ENCODE results near the gene NELL1. TPM values are rescaled to one million over a fixed set of nuclear protein-coding genes. Genes with fewer than 3 reads are reported as not detected.
"Not testable (repeated sequence)": the region's sequence is repeated elsewhere in the genome, so short reads cannot be mapped to it uniquely, and the experiment has no call there.

NELL1 gene
- total and polyA plus RNA-seq, 2 experiments from 2014 or later, result not detected

- H3K9ac ChIP-seq, result no peak overlapping the region
- no peaks in the 10 kb centered on the region for H3K79me2 ChIP-seq (ENCODE audit: insufficient read depth)
- no peaks in the 10 kb centered on the region for H4K20me1 ChIP-seq (ENCODE audit: insufficient read depth)
- H3K4me1 ChIP-seq (ENCODE audit: insufficient read depth), result no peaks in the 10 kb centered on the region
- no peaks in the 10 kb centered on the region for H3K27me3 ChIP-seq (replicated peaks; ENCODE audit: insufficient read depth)
- H3K9me3 ChIP-seq (ENCODE audit: low read depth), result no peaks in the 10 kb centered on the region
- no peak overlapping the region for H2AFZ ChIP-seq
- in situ Hi-C loops (cut with MboI), result no loop called here
- H3K4me3 ChIP-seq, result no peak overlapping the region
- TF ChIP-seq EZH2 (IDR thresholded peaks at IDR 0.05; ENCODE audit: insufficient read depth, poor library complexity, severe bottlenecking) (no peak), EZH2phosphoT487 (IDR thresholded peaks at IDR 0.05; ENCODE audit: insufficient read depth, low read depth) (no peak)
- no peak for DNase-seq
- no peak overlapping the region for H3K4me2 ChIP-seq (ENCODE audit: unreplicated experiment)
- H3K9me2 ChIP-seq (ENCODE audit: insufficient read depth), result no peaks in the 10 kb centered on the region
- WGBS, 2 experiments (ENCODE audit: low coverage in 1 of 2, low lambda C conversion rate in 2 of 2, missing lambda C conversion rate in 2 of 2), result 15 to 26% methylated on average over 2 of the region's 2 CpGs
- H3K27ac ChIP-seq, result no peak overlapping the region
- no peaks in the 10 kb centered on the region for H3K36me3 ChIP-seq (ENCODE audit: low read depth)
- H3F3A ChIP-seq (ENCODE audit: insufficient read depth), result no peaks in the 10 kb centered on the region
Measured at GRCh38 chr11:21258414-21258813, 589.0 kb downstream of the NELL1 start.

GRCh38 chr11:21260101-21260500 lies 590.7 kb downstream of the NELL1 start:
- Histone ChIP-seq H3K9me3 (ENCODE audit: low read depth) (no peaks in the 10 kb centered on the region), H3K4me1 (ENCODE audit: insufficient read depth) (no peaks in the 10 kb centered on the region), H2AFZ (no peak overlapping the region), H3F3A (ENCODE audit: insufficient read depth) (no peaks in the 10 kb centered on the region), H3K27me3 (replicated peaks; ENCODE audit: insufficient read depth) (no peaks in the 10 kb centered on the region), H4K20me1 (ENCODE audit: insufficient read depth) (no peaks in the 10 kb centered on the region), H3K4me2 (ENCODE audit: unreplicated experiment) (no peak overlapping the region), H3K27ac (no peak overlapping the region), H3K79me2 (ENCODE audit: insufficient read depth) (no peaks in the 10 kb centered on the region), H3K9ac (no peak overlapping the region), H3K36me3 (ENCODE audit: low read depth) (no peaks in the 10 kb centered on the region), H3K9me2 (ENCODE audit: insufficient read depth) (no peaks in the 10 kb centered on the region), H3K4me3 (no peak overlapping the region)
- in situ Hi-C loops (cut with MboI), result no loop called here
- TF ChIP-seq EZH2 (IDR thresholded peaks at IDR 0.05; ENCODE audit: insufficient read depth, poor library complexity, severe bottlenecking) (no peak), EZH2phosphoT487 (IDR thresholded peaks at IDR 0.05; ENCODE audit: insufficient read depth, low read depth) (no peak)
- DNase-seq, result no peak

- no peaks in the 10 kb centered on the region for H3K36me3 ChIP-seq (ENCODE audit: low read depth)
- WGBS, 2 experiments (ENCODE audit: low coverage in 1 of 2, low lambda C conversion rate in 2 of 2, missing lambda C conversion rate in 2 of 2), result 52 to 62% methylated on average over 4 of the region's 4 CpGs
- in situ Hi-C loops (cut with MboI), result no loop called here
- no peaks in the 10 kb centered on the region for H3K9me3 ChIP-seq (ENCODE audit: low read depth)
- no peak overlapping the region for H3K4me2 ChIP-seq (ENCODE audit: unreplicated experiment)
- no peak for TF ChIP-seq EZH2 (IDR thresholded peaks at IDR 0.05; ENCODE audit: insufficient read depth, poor library complexity, severe bottlenecking)
- no peak for TF ChIP-seq EZH2phosphoT487 (IDR thresholded peaks at IDR 0.05; ENCODE audit: insufficient read depth, low read depth)
- no peaks in the 10 kb centered on the region for H3K27me3 ChIP-seq (replicated peaks; ENCODE audit: insufficient read depth)
- no peak overlapping the region for H3K4me3 ChIP-seq
- H4K20me1 ChIP-seq (ENCODE audit: insufficient read depth), result no peaks in the 10 kb centered on the region
- no peaks in the 10 kb centered on the region for H3K4me1 ChIP-seq (ENCODE audit: insufficient read depth)
- no peak overlapping the region for H2AFZ ChIP-seq
- no peak overlapping the region for H3K27ac ChIP-seq
- no peaks in the 10 kb centered on the region for H3F3A ChIP-seq (ENCODE audit: insufficient read depth)
- no peaks in the 10 kb centered on the region for H3K9me2 ChIP-seq (ENCODE audit: insufficient read depth)
- no peak overlapping the region for H3K9ac ChIP-seq
- H3K79me2 ChIP-seq (ENCODE audit: insufficient read depth), result no peaks in the 10 kb centered on the region
- DNase-seq, result no peak
Measured at GRCh38 chr11:21262992-21263391, 593.6 kb downstream of the NELL1 start.

- no peak overlapping the region for H3K4me3 ChIP-seq
- H3K9ac ChIP-seq, result no peak overlapping the region
- H3K4me2 ChIP-seq (ENCODE audit: unreplicated experiment), result no peak overlapping the region
- no peaks in the 10 kb centered on the region for H3K79me2 ChIP-seq (ENCODE audit: insufficient read depth)
- no peaks in the 10 kb centered on the region for H3K36me3 ChIP-seq (ENCODE audit: low read depth)
- H3K9me3 ChIP-seq (ENCODE audit: low read depth), result no peaks in the 10 kb centered on the region
- no peak overlapping the region for H3K27ac ChIP-seq
- no peaks in the 10 kb centered on the region for H3K4me1 ChIP-seq (ENCODE audit: insufficient read depth)
- 21 to 40% methylated on average over 1 of the region's 1 CpG for WGBS, 2 experiments (ENCODE audit: low coverage in 1 of 2, low lambda C conversion rate in 2 of 2, missing lambda C conversion rate in 2 of 2)
- in situ Hi-C loops (cut with MboI), result no loop called here
- H2AFZ ChIP-seq, result no peak overlapping the region
- H3K27me3 ChIP-seq (replicated peaks; ENCODE audit: insufficient read depth), result no peaks in the 10 kb centered on the region
- H3F3A ChIP-seq (ENCODE audit: insufficient read depth), result no peaks in the 10 kb centered on the region
- TF ChIP-seq EZH2phosphoT487 (IDR thresholded peaks at IDR 0.05; ENCODE audit: insufficient read depth, low read depth) (no peak), EZH2 (IDR thresholded peaks at IDR 0.05; ENCODE audit: insufficient read depth, poor library complexity, severe bottlenecking) (no peak)
- no peaks in the 10 kb centered on the region for H3K9me2 ChIP-seq (ENCODE audit: insufficient read depth)
- DNase-seq, result no peak
- no peaks in the 10 kb centered on the region for H4K20me1 ChIP-seq (ENCODE audit: insufficient read depth)
Measured at GRCh38 chr11:21264125-21264524, 594.7 kb downstream of the NELL1 start.

GRCh38 chr11:21268036-21268435 lies 598.6 kb downstream of the NELL1 start:
- H3K36me3 ChIP-seq (ENCODE audit: low read depth), result no peaks in the 10 kb centered on the region
- no peaks in the 10 kb centered on the region for H4K20me1 ChIP-seq (ENCODE audit: insufficient read depth)
- H3F3A ChIP-seq (ENCODE audit: insufficient read depth), result no peaks in the 10 kb centered on the region
- no peak overlapping the region for H3K4me2 ChIP-seq (ENCODE audit: unreplicated experiment)
- H3K9ac ChIP-seq, result no peak overlapping the region
- H3K9me3 ChIP-seq (ENCODE audit: low read depth), result no peaks in the 10 kb centered on the region
- H3K27ac ChIP-seq, result no peak overlapping the region
- DNase-seq, result no peak
- TF ChIP-seq EZH2phosphoT487 (IDR thresholded peaks at IDR 0.05; ENCODE audit: insufficient read depth, low read depth) (no peak), EZH2 (IDR thresholded peaks at IDR 0.05; ENCODE audit: insufficient read depth, poor library complexity, severe bottlenecking) (no peak)
- no peak overlapping the region for H2AFZ ChIP-seq
- no peaks in the 10 kb centered on the region for H3K27me3 ChIP-seq (replicated peaks; ENCODE audit: insufficient read depth)
- H3K79me2 ChIP-seq (ENCODE audit: insufficient read depth), result no peaks in the 10 kb centered on the region
- in situ Hi-C loops (cut with MboI), result no loop called here
- no peak overlapping the region for H3K4me3 ChIP-seq
- no peaks in the 10 kb centered on the region for H3K9me2 ChIP-seq (ENCODE audit: insufficient read depth)
- no peaks in the 10 kb centered on the region for H3K4me1 ChIP-seq (ENCODE audit: insufficient read depth)
- 11 to 19% methylated on average over 2 of the region's 2 CpGs for WGBS, 2 experiments (ENCODE audit: low coverage in 1 of 2, low lambda C conversion rate in 2 of 2, missing lambda C conversion rate in 2 of 2)

GRCh38 chr11:21272139-21272538 lies 602.8 kb downstream of the NELL1 start:
- H3K4me3 ChIP-seq; H4K20me1 ChIP-seq (ENCODE audit: insufficient read depth); H3K9me2 ChIP-seq (ENCODE audit: insufficient read depth); H3K27ac ChIP-seq; H2AFZ ChIP-seq; H3K36me3 ChIP-seq (ENCODE audit: low read depth); H3F3A ChIP-seq (ENCODE audit: insufficient read depth); H3K79me2 ChIP-seq (ENCODE audit: insufficient read depth); H3K9ac ChIP-seq; H3K4me1 ChIP-seq (ENCODE audit: insufficient read depth); in situ Hi-C loops (cut with MboI); H3K9me3 ChIP-seq (ENCODE audit: low read depth); DNase-seq; H3K27me3 ChIP-seq (replicated peaks; ENCODE audit: insufficient read depth); H3K4me2 ChIP-seq (ENCODE audit: unreplicated experiment): not testable (repeated sequence)
- WGBS, 2 experiments (ENCODE audit: low coverage in 1 of 2, low lambda C conversion rate in 2 of 2, missing lambda C conversion rate in 2 of 2), result 28 to 56% methylated on average over 6 of the region's 6 CpGs
